IMR-90 (cell line): Measurements from ENCODE around the gene CEACAM20. TPM values are rescaled to one million over a fixed set of nuclear protein-coding genes. Genes with fewer than 3 reads are reported as not detected.
A peak's percentile ranks its signal among the peaks of the same experiment; 100 is the strongest.

Experiments used
- ATAC-seq: fragments of 200-7000 bp; cut with Tn5 transposase; 2 replicates; pipeline ENCODE4 v1.9.1; 2020; ENCODE audit warnings: low read depth, mild to moderate bottlenecking, moderate library complexity
- BruUV-seq: library from RNA; stranded (reverse); fragments of 400-500 nt; replicated peaks from 2 replicates; lab custom pipeline; 2021; lab: Mats Ljungman, UMichigan
- CTCF ChIA-PET: fragments of 300-600 bp; formaldehyde crosslinking; extraction: SDS; loops from one replicate; lab custom pipeline; 2021; ENCODE audit warnings: antibody characterized with exemption; lab: Yijun Ruan, JAX
- POLR2A ChIA-PET: fragments of 300-600 bp; sonication (Branson Sonifier 250); formaldehyde crosslinking; loops from one replicate; lab custom pipeline; 2022; ENCODE audit warnings: antibody characterized with exemption; ENCODE audit not compliant: unreplicated experiment; lab: Charles Lee
- DNase-seq: peaks from one replicate; pipeline ENCODE4 v3.0.0; 2013
- H2AFZ ChIP-seq: replicated peaks from 2 replicates; pipeline ENCODE3; 2013; ENCODE audit warnings: low read length, mild to moderate bottlenecking; ENCODE audit not compliant: poor library complexity
- H2AK5ac ChIP-seq: 2 replicates; pipeline ENCODE4 v1.6.1; 2013; ENCODE audit warnings: low read depth, low read length, inconsistent platforms
- H2AK9ac ChIP-seq: replicated peaks from 2 replicates; pipeline ENCODE3; 2013; ENCODE audit warnings: mild to moderate bottlenecking, low read depth, low read length, moderate library complexity; ENCODE audit not compliant: poor library complexity
- H2BK120ac ChIP-seq: 2 replicates; pipeline ENCODE4 v1.6.1; 2013; ENCODE audit warnings: low read depth, low read length, inconsistent platforms
- H2BK15ac ChIP-seq: 3 replicates; pipeline ENCODE4 v1.6.1; 2013; ENCODE audit warnings: low read depth, low read length, inconsistent platforms
- H2BK20ac ChIP-seq: 2 replicates; pipeline ENCODE4 v1.6.1; 2013; ENCODE audit warnings: low read depth, mild to moderate bottlenecking, inconsistent platforms, low read length, moderate library complexity
- H2BK5ac ChIP-seq: 2 replicates; pipeline ENCODE4 v1.6.1; 2013; ENCODE audit warnings: mild to moderate bottlenecking, low read depth, low read length, inconsistent platforms; ENCODE audit not compliant: poor library complexity, severe bottlenecking
- H3K14ac ChIP-seq: replicated peaks from 2 replicates; pipeline ENCODE4 v1.6.1; 2013; ENCODE audit warnings: low read depth, low read length, inconsistent platforms
- H3K18ac ChIP-seq: 2 replicates; pipeline ENCODE4 v1.6.1; 2013; ENCODE audit warnings: low read depth, low read length, control low read depth
- H3K23ac ChIP-seq: 2 replicates; pipeline ENCODE4 v1.6.1; 2013; ENCODE audit warnings: low read depth, low read length, inconsistent platforms
- H3K27ac ChIP-seq: 2 replicates; pipeline ENCODE4 v1.5.1; 2013; ENCODE audit warnings: mild to moderate bottlenecking, control low read depth, low read length; ENCODE audit not compliant: insufficient read depth
- H3K27me3 ChIP-seq: 2 replicates; pipeline ENCODE4 v1.6.1; 2013; ENCODE audit warnings: low read length; ENCODE audit not compliant: control insufficient read depth, insufficient read depth
- H3K36me3 ChIP-seq: 2 replicates; pipeline ENCODE4 v1.6.1; 2013; ENCODE audit warnings: low read length, mixed read lengths; ENCODE audit not compliant: control insufficient read depth, insufficient read depth
- H3K4ac ChIP-seq: 2 replicates; pipeline ENCODE4 v1.6.1; 2013; ENCODE audit warnings: low read depth, low read length, inconsistent platforms
- H3K4me1 ChIP-seq: 2 replicates; pipeline ENCODE4 v1.6.1; 2013; ENCODE audit warnings: low read length, mixed read lengths; ENCODE audit not compliant: control insufficient read depth, insufficient read depth
- H3K4me2 ChIP-seq: 2 replicates; pipeline ENCODE4 v1.6.1; 2013; ENCODE audit warnings: low read depth, mild to moderate bottlenecking, control low read depth, low read length, moderate library complexity
- H3K4me3 ChIP-seq: 2 replicates; pipeline ENCODE4 v1.5.1; 2013; ENCODE audit warnings: low read depth, mild to moderate bottlenecking, control low read depth, low read length, moderate library complexity; ENCODE audit not compliant: insufficient read depth
- H3K56ac ChIP-seq: 2 replicates; pipeline ENCODE4 v1.6.1; 2013; ENCODE audit warnings: low read length, inconsistent platforms; ENCODE audit not compliant: insufficient read depth; ENCODE audit errors: extremely low read depth
- H3K79me1 ChIP-seq, 2 experiments: 2 replicates each; pipeline ENCODE4 v1.6.1; 2013; ENCODE audit warnings: low read length in 2 of 2, inconsistent platforms in 1 of 2, low read depth in 1 of 2
- H3K9ac ChIP-seq: 2 replicates; pipeline ENCODE4 v1.6.1; 2013; ENCODE audit warnings: low read depth, low read length, control low read depth
- H3K9me1 ChIP-seq: 2 replicates; pipeline ENCODE4 v1.6.1; 2013; ENCODE audit warnings: low read length, inconsistent platforms; ENCODE audit not compliant: insufficient read depth
- H3K9me3 ChIP-seq: 2 replicates; pipeline ENCODE4 v1.6.1; 2013; ENCODE audit warnings: low read length; ENCODE audit not compliant: control insufficient read depth, insufficient read depth
- H4K20me1 ChIP-seq: 2 replicates; pipeline ENCODE4 v1.6.1; 2013; ENCODE audit warnings: low read length, inconsistent platforms; ENCODE audit not compliant: insufficient read depth
- H4K5ac ChIP-seq: 2 replicates; pipeline ENCODE4 v1.6.1; 2013; ENCODE audit warnings: mild to moderate bottlenecking, low read depth, low read length, control low read depth
- H4K8ac ChIP-seq, 2 experiments: 2 replicates each; pipeline ENCODE4 v1.6.1; 2013; ENCODE audit warnings: low read depth in 2 of 2, low read length in 2 of 2, control low read depth in 1 of 2, inconsistent platforms in 1 of 2
- H4K91ac ChIP-seq: 2 replicates; pipeline ENCODE4 v1.6.1; 2013; ENCODE audit warnings: low read depth, low read length, inconsistent platforms; ENCODE audit not compliant: insufficient read depth
- MAFK ChIP-seq: IDR thresholded peaks from 2 replicates; pipeline ENCODE4 v1.6.1; 2012; ENCODE audit warnings: low read depth, low read length, improper control_type of control experiment
- RFX5 ChIP-seq: IDR thresholded peaks from 2 replicates; pipeline ENCODE4 v1.8.0; 2012; ENCODE audit warnings: low read depth, mild to moderate bottlenecking, low read length, moderate library complexity
- WGBS, 2 experiments: methylation state at CpG; one replicate each; pipeline versions ENCODE4 v1.1.5 to v1.1.7; 2013; ENCODE audit warnings: missing lambda C conversion rate in 2 of 2; ENCODE audit not compliant: insufficient read length in 1 of 2; ENCODE audit errors: extremely low coverage in 2 of 2; 5-methylcytosine and 5-hydroxymethylcytosine counted together
- dilution Hi-C: fragments of 300-500 bp; cut with HindIII; formaldehyde crosslinking; loops from one replicate; pipeline ENCODE4 v1.14.3; 2018; ENCODE audit warnings: low sequenced_read_pairs; ENCODE audit not compliant: unreplicated experiment
- in situ Hi-C: fragments of 300-500 bp; cut with MboI; formaldehyde crosslinking; loops from 3 replicates; pipeline ENCODE4 v1.14.3; 2019; ENCODE audit warnings: low sequenced_read_pairs, inconsistent platforms, mixed read lengths
- intact Hi-C: fragments of 100-400 bp; cut with micrococcal nuclease; formaldehyde crosslinking; loops from 2 replicates; pipeline ENCODE4 v1.10.0; 2022
- polyA plus RNA-seq, 3 experiments: library from polyadenylated mRNA; depleted of rRNA; stranded (reverse); fragments of >200 nt; gene quantifications; 2 replicates each; pipeline ENCODE4 v1.2.3, GENCODE V29; 2012; ENCODE audit warnings: low replicate concordance in 1 of 3
- total RNA-seq: library from RNA; depleted of rRNA; stranded (reverse); fragments of >200 nt; gene quantifications from 2 replicates; pipeline ENCODE4 v1.2.3, GENCODE V29; 2012

Gene CEACAM20
- total and polyA plus RNA-seq, 2 of the 4 experiments (the other 2 are of a cell fraction) = not detected

GRCh38 chr19:44496711-44497110 lies 32.8 kb downstream of the CEACAM20 start:
- Histone ChIP-seq H3K9me3 (peaks cover 67% of the 10 kb centered on the region), H3K23ac (no peak overlapping the region), H4K5ac (no peak overlapping the region), H4K91ac (no peak overlapping the region), H2BK20ac (no peak overlapping the region), H3K9me1 (no peaks in the 10 kb centered on the region), H2BK5ac (no peak overlapping the region), H3K18ac (no peak overlapping the region), H2AK9ac (no peak overlapping the region), H3K14ac (no peak overlapping the region), H3K4me3 (no peak overlapping the region), H3K4me1 (peaks cover 6% of the 10 kb centered on the region), H3K56ac (no peak overlapping the region), H3K4me2 (no peak overlapping the region), H3K9ac (no peak overlapping the region), H3K4ac (no peak overlapping the region), H4K8ac (no peak overlapping the region), H3K27me3 (no peaks in the 10 kb centered on the region), H2BK120ac (no peak overlapping the region), H2AK5ac (no peak overlapping the region), H3K79me1 (peaks cover 42 to 55% of the 10 kb centered on the region in 2 experiments), H4K20me1 (peaks cover 3% of the 10 kb centered on the region; the same call in 1 of the 2 replicates), H2AFZ (no peak overlapping the region), H3K36me3 (peaks cover 49% of the 10 kb centered on the region), H2BK15ac (no peak overlapping the region), H3K27ac (no peak overlapping the region)
- DNase-seq (no peak), ATAC-seq (no peak)
- ChIA-PET CTCF (no interaction called here), POLR2A (no interaction called here)
- dilution Hi-C loops = no loop called here
- intact Hi-C loops = no loop called here
- in situ Hi-C loops = loop anchor here (25.0 kb wide), 1 partner anchor 634 kb away; no protein-coding TSS in a partner anchor
- WGBS, 2 experiments = no CpG with 5 or more reads among the region's 1 CpG
- no TSS peak for BruUV-seq
- TF ChIP-seq RFX5 = no peak
- TF ChIP-seq MAFK = peak; percentile 68
